ENCODE data around the gene RNF215.

The RNF215 gene

GRCh38 chr22:30423301-30423958 is 36.2 kb upstream of the RNF215 start:
- peak overlapping the region; percentile 94 for H4K91ac ChIP-seq (ENCODE audit: low read depth, low read length)
- H3K27me3 ChIP-seq (ENCODE audit: insufficient read depth, low read length): no peaks in the 10 kb centered on the region
- H4K8ac ChIP-seq (ENCODE audit: low read depth, low read length): peak overlapping the region; percentile 93

GRCh38 chr22:30422481-30423300 is 35.5 kb upstream of the RNF215 start:
- WGBS (ENCODE audit: extremely low coverage, insufficient coverage, insufficient read length): no CpG with 5 or more reads among the region's 18 CpGs
- Histone ChIP-seq H4K12ac (ENCODE audit: low read depth, low read length) (peak overlapping the region; percentile 81), H3K36me3 (ENCODE audit: control insufficient read depth in 1 of 2, insufficient read depth in 2 of 2, low read length in 2 of 2) (peaks cover 0 to 2% of the 10 kb centered on the region in 2 experiments), H3K27me3 (ENCODE audit: insufficient read depth, low read length) (no peaks in the 10 kb centered on the region), H4K8ac (ENCODE audit: low read depth, low read length) (peak overlapping the region; percentile 93), H2AFZ (ENCODE audit: insufficient read depth, low read length, poor library complexity) (peak overlapping the region; percentile 53), H3K27ac (ENCODE audit: low read depth, low read length) (peak overlapping the region; percentile 89), H2AK5ac (ENCODE audit: low read length) (peak overlapping the region; percentile 59), H3K4ac (ENCODE audit: low read depth, low read length) (peak overlapping the region; percentile 53), H3K79me1 (ENCODE audit: low read length) (peaks cover 15% of the 10 kb centered on the region), H3K23ac (ENCODE audit: low read length) (no peak overlapping the region), H2BK120ac (ENCODE audit: insufficient read depth, low read length, poor library complexity) (peak overlapping the region; percentile 54), H3K4me2 (ENCODE audit: low read length) (peak overlapping the region; percentile 76), H2BK5ac (ENCODE audit: low read depth, low read length, poor library complexity) (peak overlapping the region; percentile 68), H3K4me3 (ENCODE audit: low read depth, low read length) (peak overlapping the region; percentile 75), H3K4me1 (ENCODE audit: control insufficient read depth in 1 of 2, insufficient read depth in 2 of 2, low read length in 2 of 2) (peaks cover 10 to 28% of the 10 kb centered on the region in 2 experiments), H4K91ac (ENCODE audit: low read depth, low read length) (peak overlapping the region; percentile 94), H3K18ac (ENCODE audit: low read length) (peak overlapping the region; percentile 60), H3K79me2 (ENCODE audit: control insufficient read depth, insufficient read depth, low read length, poor library complexity) (peaks cover 8% of the 10 kb centered on the region), H2BK12ac (ENCODE audit: low read length) (peak overlapping the region; percentile 42), H3K9me3 (ENCODE audit: insufficient read depth, low read depth, low read length) (peaks cover 4% of the 10 kb centered on the region), H3K14ac (ENCODE audit: low read length) (peak overlapping the region; percentile 87), H3K9ac (ENCODE audit: low read length) (peak overlapping the region; percentile 73)
- DNase-seq: peak; percentile 54 to 58

More at GRCh38 chr22:30423301-30423958, 36.2 kb upstream of the RNF215 start:
- Histone ChIP-seq H2BK120ac (ENCODE audit: insufficient read depth, low read length, poor library complexity) (peak overlapping the region; percentile 54), H3K36me3 (ENCODE audit: control insufficient read depth in 1 of 2, insufficient read depth in 2 of 2, low read length in 2 of 2) (peaks cover 3 to 4% of the 10 kb centered on the region in 2 experiments), H2AK5ac (ENCODE audit: low read length) (peak overlapping the region; percentile 59), H2BK5ac (ENCODE audit: low read depth, low read length, poor library complexity) (peak overlapping the region; percentile 68), H3K27ac (ENCODE audit: low read depth, low read length) (peak overlapping the region; percentile 89), H3K4me1 (ENCODE audit: control insufficient read depth in 1 of 2, insufficient read depth in 2 of 2, low read length in 2 of 2) (peaks cover 10 to 28% of the 10 kb centered on the region in 2 experiments), H3K14ac (ENCODE audit: low read length) (peak overlapping the region; percentile 87), H3K23ac (ENCODE audit: low read length) (no peak overlapping the region), H3K4me2 (ENCODE audit: low read length) (peak overlapping the region; percentile 76), H2BK12ac (ENCODE audit: low read length) (peak overlapping the region; percentile 37), H3K9ac (ENCODE audit: low read length) (peak overlapping the region; percentile 73), H3K4ac (ENCODE audit: low read depth, low read length) (peak overlapping the region; percentile 53), H3K4me3 (ENCODE audit: low read depth, low read length) (peak overlapping the region; percentile 75), H4K12ac (ENCODE audit: low read depth, low read length) (peak overlapping the region; percentile 81), H3K79me1 (ENCODE audit: low read length) (peaks cover 15% of the 10 kb centered on the region), H3K18ac (ENCODE audit: low read length) (peak overlapping the region; percentile 60), H2AFZ (ENCODE audit: insufficient read depth, low read length, poor library complexity) (peak overlapping the region; percentile 53), H3K79me2 (ENCODE audit: control insufficient read depth, insufficient read depth, low read length, poor library complexity) (peaks cover 8% of the 10 kb centered on the region), H3K9me3 (ENCODE audit: insufficient read depth, low read depth, low read length) (peaks cover 4% of the 10 kb centered on the region)
- DNase-seq: peak in 1 of 2 donors; percentile 49
- WGBS (ENCODE audit: extremely low coverage, insufficient coverage, insufficient read length): no CpG with 5 or more reads among the region's 45 CpGs

- H3K36me3 ChIP-seq (ENCODE audit: control insufficient read depth in 1 of 2, insufficient read depth in 2 of 2, low read length in 2 of 2): peaks cover 0 to 3% of the 10 kb centered on the region in 2 experiments
- H4K8ac ChIP-seq (ENCODE audit: low read depth, low read length): no peak overlapping the region
- no peak overlapping the region for H3K9ac ChIP-seq (ENCODE audit: low read length)
- peaks cover 1% of the 10 kb centered on the region for H3K9me3 ChIP-seq (ENCODE audit: insufficient read depth, low read depth, low read length)
- peaks cover 8% of the 10 kb centered on the region for H3K79me2 ChIP-seq (ENCODE audit: control insufficient read depth, insufficient read depth, low read length, poor library complexity)
- peak overlapping the region; percentile 76 for H3K4me2 ChIP-seq (ENCODE audit: low read length)
- no peak overlapping the region for H3K4ac ChIP-seq (ENCODE audit: low read depth, low read length)
- no peak overlapping the region for H2AK5ac ChIP-seq (ENCODE audit: low read length)
- H2BK5ac ChIP-seq (ENCODE audit: low read depth, low read length, poor library complexity): no peak overlapping the region
- H3K27me3 ChIP-seq (ENCODE audit: insufficient read depth, low read length): no peaks in the 10 kb centered on the region
- H4K91ac ChIP-seq (ENCODE audit: low read depth, low read length): peak overlapping the region; percentile 94
- no CpG with 5 or more reads among the region's 8 CpGs for WGBS (ENCODE audit: extremely low coverage, insufficient coverage, insufficient read length)
- no peak overlapping the region for H3K4me3 ChIP-seq (ENCODE audit: low read depth, low read length)
- H3K79me1 ChIP-seq (ENCODE audit: low read length): peaks cover 15% of the 10 kb centered on the region
- H4K12ac ChIP-seq (ENCODE audit: low read depth, low read length): no peak overlapping the region
- no peak overlapping the region for H2BK120ac ChIP-seq (ENCODE audit: insufficient read depth, low read length, poor library complexity)
- peaks cover 10 to 28% of the 10 kb centered on the region in 2 experiments for H3K4me1 ChIP-seq (ENCODE audit: control insufficient read depth in 1 of 2, insufficient read depth in 2 of 2, low read length in 2 of 2)
- DNase-seq: no peak
- no peak overlapping the region for H3K14ac ChIP-seq (ENCODE audit: low read length)
- no peak overlapping the region for H2BK12ac ChIP-seq (ENCODE audit: low read length)
- no peak overlapping the region for H3K23ac ChIP-seq (ENCODE audit: low read length)
- H3K18ac ChIP-seq (ENCODE audit: low read length): peak overlapping the region; percentile 53
- no peak overlapping the region for H3K27ac ChIP-seq (ENCODE audit: low read depth, low read length)
- H2AFZ ChIP-seq (ENCODE audit: insufficient read depth, low read length, poor library complexity): no peak overlapping the region
Observed at GRCh38 chr22:30421695-30422480, 34.7 kb upstream of the RNF215 start.

Measured in trophoblast cell (in vitro differentiated cells and primary cell).